Measurements from ENCODE around the gene TGM2. TPM values are rescaled to one million over a fixed set of nuclear protein-coding genes. Genes with fewer than 3 reads are reported as not detected.
A peak's percentile ranks its signal among the peaks of the same experiment; 100 is the strongest.

Gene TGM2
- total and polyA plus RNA-seq, 9 of the 15 experiments (the other 6 are each of a cell fraction or from before 2014, with no cell fraction given) = 5.5 to 78.5 (median 37.6) TPM

GRCh38 chr20:38165089-38165965 lies at the start of gene TGM2 (continued):
- no peak; the same call in 1 of the 2 replicates for TF ChIP-seq TCF15 (CRISPR knock-in tag; IDR thresholded peaks at IDR 0.05)
- no peak for TF ChIP-seq ELF2 (CRISPR knock-in tag; IDR thresholded peaks at IDR 0.05)
- TF ChIP-seq MTA2 (IDR thresholded peaks at IDR 0.05; ENCODE audit: low read depth) = peak; percentile 51; the same call in 1 of the 2 replicates
- peak; percentile 74 for TF ChIP-seq PHF20 (IDR thresholded peaks at IDR 0.05; ENCODE audit: partially characterized antibody)
- TF ChIP-seq FIP1L1 (IDR thresholded peaks at IDR 0.05; ENCODE audit: low read depth, low read length, poor library complexity, severe bottlenecking) = no peak
- no peak for TF ChIP-seq ZMIZ1 (IDR thresholded peaks at IDR 0.05; ENCODE audit: low read depth in 2 of 2, low read length in 2 of 2)
- no peak for TF ChIP-seq HOMEZ (CRISPR knock-in tag; IDR thresholded peaks at IDR 0.05)
- no peak for TF ChIP-seq ZNF830 (CRISPR knock-in tag; IDR thresholded peaks at IDR 0.05)
- no peak for TF ChIP-seq CHD7 (IDR thresholded peaks at IDR 0.05; ENCODE audit: low read depth, low read length)
